Loucy (cell line): ENCODE measurements around the gene UQCC5.

Source experiments
- H2AFZ ChIP-seq: fragments of 200-600 bp; sonication (generic); 2 replicates; pipeline ENCODE4 v1.6.0; 2016; ENCODE audit warnings: antibody characterized with exemption, mild to moderate bottlenecking, low read length, moderate library complexity
- H3F3A ChIP-seq: fragments of 200-600 bp; 2 replicates; pipeline ENCODE4 v1.6.0; 2016; ENCODE audit warnings: antibody characterized with exemption, low read depth, mild to moderate bottlenecking
- H3K27me3 ChIP-seq: fragments of 200-600 bp; sonication (generic); 2 replicates; pipeline ENCODE4 v1.6.1; 2014; ENCODE audit warnings: low read length, mild to moderate bottlenecking; ENCODE audit not compliant: insufficient read depth, poor library complexity, severe bottlenecking
- H3K36me3 ChIP-seq: fragments of 200-600 bp; sonication (generic); 2 replicates; pipeline ENCODE4 v1.6.1; 2016; ENCODE audit warnings: low read length; ENCODE audit not compliant: insufficient read depth
- H3K4me1 ChIP-seq: fragments of 200-600 bp; sonication (generic); 2 replicates; pipeline ENCODE4 v1.5.1; 2014; ENCODE audit warnings: low read length, mild to moderate bottlenecking; ENCODE audit not compliant: insufficient read depth, poor library complexity, severe bottlenecking
- H3K4me2 ChIP-seq: fragments of 200-600 bp; sonication (generic); 2 replicates; pipeline ENCODE4 v1.6.0; 2014; ENCODE audit warnings: antibody characterized with exemption, low read length, low read depth, mild to moderate bottlenecking; ENCODE audit not compliant: poor library complexity, severe bottlenecking
- H3K4me3 ChIP-seq: fragments of 200-600 bp; sonication (generic); 2 replicates; pipeline ENCODE4 v1.5.1; 2014; ENCODE audit warnings: low read length, mild to moderate bottlenecking, mixed read lengths; ENCODE audit not compliant: poor library complexity, severe bottlenecking
- H3K79me2 ChIP-seq: fragments of 200-600 bp; sonication (generic); 2 replicates; pipeline ENCODE4 v1.6.1; 2014; ENCODE audit warnings: low read length; ENCODE audit not compliant: insufficient read depth
- H3K9ac ChIP-seq: fragments of 200-600 bp; sonication (generic); 2 replicates; pipeline ENCODE4 v1.6.0; 2014; ENCODE audit warnings: mild to moderate bottlenecking, low read depth, low read length, moderate library complexity; ENCODE audit not compliant: poor library complexity, severe bottlenecking
- H3K9me2 ChIP-seq: fragments of 200-600 bp; sonication (generic); replicated peaks from 2 replicates; pipeline ENCODE4 v1.6.1; 2016; ENCODE audit warnings: low read depth, low read length, mixed read lengths
- H3K9me3 ChIP-seq: fragments of 200-600 bp; sonication (generic); 2 replicates; pipeline ENCODE4 v1.6.1; 2014; ENCODE audit warnings: mild to moderate bottlenecking, antibody characterized with exemption, low read length, low read depth; ENCODE audit not compliant: insufficient read depth
- H4K20me1 ChIP-seq: fragments of 200-600 bp; sonication (generic); 2 replicates; pipeline ENCODE4 v1.6.0; 2014; ENCODE audit warnings: antibody characterized with exemption, low read length, mild to moderate bottlenecking; ENCODE audit not compliant: insufficient read depth, poor library complexity, severe bottlenecking
- EZH2phosphoT487 ChIP-seq: fragments of 200-600 bp; IDR thresholded peaks from 2 replicates; pipeline ENCODE4 v1.6.1; 2018; ENCODE audit warnings: antibody characterized with exemption, mild to moderate bottlenecking, moderate library complexity, borderline replicate concordance
- TF ChIP-seq, protein P1 (sequence below): fragments of 200-600 bp; sonication (generic); conservative IDR thresholded peaks from 2 replicates; pipeline ENCODE4 v1.5.1; 2014; ENCODE audit warnings: mild to moderate bottlenecking, antibody characterized with exemption, low read length

UQCC5 gene

DNA sequence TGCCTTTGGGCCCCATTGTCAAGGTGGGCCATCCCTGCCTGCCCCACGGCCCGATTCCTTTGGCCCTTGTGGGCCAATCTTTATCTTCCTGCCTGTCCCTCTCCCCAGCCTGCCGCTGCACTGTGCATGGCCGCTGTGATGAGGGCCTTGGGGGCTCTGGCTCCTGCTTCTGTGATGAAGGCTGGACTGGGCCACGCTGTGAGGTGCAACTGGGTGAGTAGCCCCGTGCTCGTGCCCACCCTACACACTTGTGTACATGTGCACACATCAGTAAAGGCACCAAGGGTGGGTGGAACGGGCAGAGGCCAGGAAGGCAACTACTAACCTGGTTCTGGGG, 14.9 kb upstream of the UQCC5 start:
- Histone ChIP-seq H4K20me1 (no peaks in the 10 kb centered on the region), H3K9me3 (no peaks in the 10 kb centered on the region)
- TF ChIP-seq, protein P1, sequence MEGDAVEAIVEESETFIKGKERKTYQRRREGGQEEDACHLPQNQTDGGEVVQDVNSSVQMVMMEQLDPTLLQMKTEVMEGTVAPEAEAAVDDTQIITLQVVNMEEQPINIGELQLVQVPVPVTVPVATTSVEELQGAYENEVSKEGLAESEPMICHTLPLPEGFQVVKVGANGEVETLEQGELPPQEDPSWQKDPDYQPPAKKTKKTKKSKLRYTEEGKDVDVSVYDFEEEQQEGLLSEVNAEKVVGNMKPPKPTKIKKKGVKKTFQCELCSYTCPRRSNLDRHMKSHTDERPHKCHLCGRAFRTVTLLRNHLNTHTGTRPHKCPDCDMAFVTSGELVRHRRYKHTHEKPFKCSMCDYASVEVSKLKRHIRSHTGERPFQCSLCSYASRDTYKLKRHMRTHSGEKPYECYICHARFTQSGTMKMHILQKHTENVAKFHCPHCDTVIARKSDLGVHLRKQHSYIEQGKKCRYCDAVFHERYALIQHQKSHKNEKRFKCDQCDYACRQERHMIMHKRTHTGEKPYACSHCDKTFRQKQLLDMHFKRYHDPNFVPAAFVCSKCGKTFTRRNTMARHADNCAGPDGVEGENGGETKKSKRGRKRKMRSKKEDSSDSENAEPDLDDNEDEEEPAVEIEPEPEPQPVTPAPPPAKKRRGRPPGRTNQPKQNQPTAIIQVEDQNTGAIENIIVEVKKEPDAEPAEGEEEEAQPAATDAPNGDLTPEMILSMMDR = no peak
- TF ChIP-seq EZH2phosphoT487 = no peak

DNA sequence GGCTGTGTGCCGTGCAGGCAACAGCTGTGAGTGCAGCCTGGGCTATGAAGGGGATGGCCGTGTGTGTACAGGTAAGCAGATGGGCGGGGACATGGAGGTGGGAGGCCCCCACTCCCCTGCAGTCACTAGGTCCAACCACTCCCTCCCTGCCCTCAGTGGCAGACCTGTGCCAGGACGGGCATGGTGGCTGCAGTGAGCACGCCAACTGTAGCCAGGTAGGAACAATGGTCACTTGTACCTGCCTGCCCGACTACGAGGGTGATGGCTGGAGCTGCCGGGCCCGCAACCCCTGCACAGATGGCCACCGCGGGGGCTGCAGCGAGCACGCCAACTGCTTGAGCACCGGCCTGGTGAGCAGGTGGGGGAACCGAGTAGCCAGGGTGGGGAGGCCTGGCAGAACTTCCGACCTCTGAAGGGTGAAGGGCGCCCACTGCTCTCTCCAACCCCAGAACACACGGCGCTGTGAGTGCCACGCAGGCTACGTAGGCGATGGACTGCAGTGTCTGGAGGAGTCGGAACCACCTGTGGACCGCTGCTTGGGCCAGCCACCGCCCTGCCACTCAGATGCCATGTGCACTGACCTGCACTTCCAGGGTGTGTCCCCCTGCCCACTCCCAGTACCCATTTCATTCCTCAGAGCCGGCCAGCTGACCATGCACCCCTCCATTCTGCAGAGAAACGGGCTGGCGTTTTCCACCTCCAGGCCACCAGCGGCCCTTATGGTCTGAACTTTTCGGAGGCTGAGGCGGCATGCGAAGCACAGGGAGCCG, 14.3 kb upstream of the UQCC5 start:
- Histone ChIP-seq H3K4me3 (no peak overlapping the region), H3K4me1 (no peaks in the 10 kb centered on the region), H4K20me1 (no peaks in the 10 kb centered on the region), H3K27me3 (no peaks in the 10 kb centered on the region), H3K79me2 (no peaks in the 10 kb centered on the region), H3F3A (no peaks in the 10 kb centered on the region), H2AFZ (no peak overlapping the region), H3K9me3 (no peaks in the 10 kb centered on the region), H3K36me3 (no peaks in the 10 kb centered on the region), H3K9me2 (no peaks in the 10 kb centered on the region), H3K9ac (no peak overlapping the region), H3K4me2 (no peak overlapping the region)
- no peak for TF ChIP-seq EZH2phosphoT487
- TF ChIP-seq, protein P1 = no peak

More for the DNA sequence above, 14.9 kb upstream of the UQCC5 start:
- Histone ChIP-seq H3K79me2 (no peaks in the 10 kb centered on the region), H3K4me1 (no peaks in the 10 kb centered on the region), H3K4me2 (no peak overlapping the region), H3K36me3 (no peaks in the 10 kb centered on the region), H3F3A (no peaks in the 10 kb centered on the region), H3K27me3 (no peaks in the 10 kb centered on the region), H3K9ac (no peak overlapping the region), H3K4me3 (no peak overlapping the region), H3K9me2 (no peaks in the 10 kb centered on the region), H2AFZ (no peak overlapping the region)

- H3K9me3 ChIP-seq = no peaks in the 10 kb centered on the region
- no peak overlapping the region for H3K4me3 ChIP-seq
- no peak overlapping the region for H3K4me2 ChIP-seq
- no peak overlapping the region for H3K9ac ChIP-seq
- no peaks in the 10 kb centered on the region for H3K9me2 ChIP-seq
- no peaks in the 10 kb centered on the region for H3K79me2 ChIP-seq
- TF ChIP-seq EZH2phosphoT487 = no peak
- TF ChIP-seq, protein P1 = no peak
- H2AFZ ChIP-seq = no peak overlapping the region
- no peaks in the 10 kb centered on the region for H3F3A ChIP-seq
- H3K36me3 ChIP-seq = no peaks in the 10 kb centered on the region
- H3K27me3 ChIP-seq = no peaks in the 10 kb centered on the region
- no peaks in the 10 kb centered on the region for H4K20me1 ChIP-seq
- no peaks in the 10 kb centered on the region for H3K4me1 ChIP-seq
Measured at GRCh38 chr3:52522651-52523251, 13.7 kb upstream of the UQCC5 start.
